GM18505 (cell line): ENCODE data around the gene ARHGAP31.

ENCODE experiments used
- ATAC-seq: cut with Tn5 transposase; IDR thresholded peaks from one replicate; pipeline ENCODE4 v1.9.1; 2021; ENCODE audit not compliant: unreplicated experiment
- POLR2A ChIP-seq: IDR thresholded peaks from 4 replicates; pipeline ENCODE4 v1.6.1; 2011; ENCODE audit warnings: borderline replicate concordance; ENCODE audit not compliant: insufficient read depth, insufficient read length; ENCODE audit errors: extremely low read depth

Gene ARHGAP31

GRCh38 chr3:119413603-119414280 is 119.6 kb downstream of the ARHGAP31 start:
- ATAC-seq = no peak
- TF ChIP-seq POLR2A = no peak

GRCh38 chr3:119416873-119417272 is 122.7 kb downstream of the ARHGAP31 start:
- no peak for ATAC-seq
- TF ChIP-seq POLR2A = no peak

GRCh38 chr3:119417771-119418512 is 123.8 kb downstream of the ARHGAP31 start:
- no peak for TF ChIP-seq POLR2A
- no peak for ATAC-seq

GRCh38 chr3:119418641-119419040 is 124.5 kb downstream of the ARHGAP31 start:
- TF ChIP-seq POLR2A = no peak
- no peak for ATAC-seq

GRCh38 chr3:119420196-119420595 is 126.0 kb downstream of the ARHGAP31 start:
- TF ChIP-seq POLR2A = no peak
- ATAC-seq = no peak

GRCh38 chr3:119427669-119428068 is 133.5 kb downstream of the ARHGAP31 start:
- no peak for ATAC-seq
- no peak for TF ChIP-seq POLR2A

- no peak for TF ChIP-seq POLR2A
- ATAC-seq = no peak
Observed at GRCh38 chr3:119428538-119428937, 134.4 kb downstream of the ARHGAP31 start.

GRCh38 chr3:119433613-119434325 is 139.6 kb downstream of the ARHGAP31 start:
- TF ChIP-seq POLR2A = no peak

GRCh38 chr3:119434703-119435102 is 140.5 kb downstream of the ARHGAP31 start:
- ATAC-seq = no peak
- TF ChIP-seq POLR2A = no peak

More at GRCh38 chr3:119433613-119434325, 139.6 kb downstream of the ARHGAP31 start:
- ATAC-seq = no peak

- no peak for TF ChIP-seq POLR2A
- ATAC-seq = no peak
Observed at GRCh38 chr3:119436977-119437376, 142.8 kb downstream of the ARHGAP31 start.

GRCh38 chr3:119437691-119438258 is 143.6 kb downstream of the ARHGAP31 start:
- TF ChIP-seq POLR2A = no peak

GRCh38 chr3:119443179-119443578 is 149.0 kb downstream of the ARHGAP31 start:
- ATAC-seq = no peak
- TF ChIP-seq POLR2A = no peak

More at GRCh38 chr3:119437691-119438258, 143.6 kb downstream of the ARHGAP31 start:
- no peak for ATAC-seq

- no peak for ATAC-seq
- no peak for TF ChIP-seq POLR2A
Observed at GRCh38 chr3:119444590-119444989, 150.4 kb downstream of the ARHGAP31 start.
